ENCODE results near the gene SCARB1. TPM values are rescaled to one million over a fixed set of nuclear protein-coding genes. Genes with fewer than 3 reads are reported as not detected.

SCARB1 gene
- total and polyA plus RNA-seq, 2 of the 13 experiments (the other 11 are each of a cell fraction or from before 2014, with no cell fraction given), result 63.4 to 160 TPM

DNA sequence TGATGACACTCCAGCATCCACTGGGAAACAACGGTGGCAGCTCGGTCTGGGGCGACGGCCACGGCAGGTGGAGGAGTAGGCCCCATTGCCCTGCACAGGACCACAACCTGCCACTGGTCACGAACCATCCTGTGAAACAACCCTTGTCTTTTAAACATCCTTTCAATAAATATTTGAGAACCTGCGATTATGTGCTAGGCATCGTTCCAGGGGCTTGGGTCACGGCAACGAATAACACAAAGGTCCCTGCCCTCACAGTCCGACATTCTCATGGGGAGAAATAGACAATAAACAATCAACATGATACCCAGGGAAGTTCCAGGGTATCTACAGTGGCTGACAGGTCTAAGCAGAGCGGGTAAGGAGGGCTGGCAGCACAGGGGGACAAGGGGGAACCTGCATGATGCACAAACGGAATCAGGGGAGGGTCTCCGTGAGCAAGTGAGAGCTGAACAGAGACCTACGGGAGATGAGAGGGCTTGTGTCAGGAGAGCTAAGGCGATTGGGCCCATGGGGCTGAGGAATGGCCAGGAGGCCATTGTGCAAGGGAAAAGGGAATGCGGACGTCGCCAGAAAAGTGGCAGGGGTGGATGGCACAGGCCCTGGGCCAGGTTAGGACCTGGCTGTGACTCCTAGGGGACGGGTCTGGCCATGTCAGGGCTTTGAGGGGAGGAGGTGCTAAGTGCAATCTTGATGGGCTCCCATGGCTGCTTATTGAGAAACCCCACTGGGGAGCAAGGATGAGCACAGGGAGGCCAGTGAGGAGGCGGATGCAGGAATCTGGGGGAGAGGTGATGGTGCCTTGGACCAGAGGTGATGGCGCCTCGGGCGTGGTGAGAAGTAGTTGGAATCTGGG, 9.7 kb downstream of the SCARB1 start (continued):
- TF ChIP-seq CREB1 (IDR thresholded peaks at IDR 0.05), result no peak
- no peak for TF ChIP-seq CREB1 (CRISPR knock-in tag; IDR thresholded peaks at IDR 0.05)
- no peak for TF ChIP-seq KLF13 (CRISPR knock-in tag; IDR thresholded peaks at IDR 0.05)
- peak; percentile 78 for TF ChIP-seq MED1 (CRISPR knock-in tag; IDR thresholded peaks at IDR 0.05)
- no peak for TF ChIP-seq ZNF367 (CRISPR knock-in tag; IDR thresholded peaks at IDR 0.05; ENCODE audit: borderline replicate concordance)
- TF ChIP-seq IKZF1 (IDR thresholded peaks at IDR 0.05), result no peak
- no peak for TF ChIP-seq ZNF20 (CRISPR knock-in tag; IDR thresholded peaks at IDR 0.05)
- no peak for TF ChIP-seq SMAD1 (CRISPR knock-in tag; IDR thresholded peaks at IDR 0.05; ENCODE audit: borderline replicate concordance, low read depth)
- TF ChIP-seq RBAK (CRISPR knock-in tag; IDR thresholded peaks at IDR 0.05), result no peak
- no peak for TF ChIP-seq MATR3 (CRISPR knock-in tag; IDR thresholded peaks at IDR 0.05)
- TF ChIP-seq CBX2 (IDR thresholded peaks at IDR 0.05; ENCODE audit: low read depth, low read length), result no peak
- TF ChIP-seq CBX2 (CRISPR knock-in tag; IDR thresholded peaks at IDR 0.05; ENCODE audit: low read depth), result no peak
- TF ChIP-seq ZNF724P (CRISPR knock-in tag; IDR thresholded peaks at IDR 0.05; ENCODE audit: borderline replicate concordance), result no peak
- TF ChIP-seq, protein P1, sequence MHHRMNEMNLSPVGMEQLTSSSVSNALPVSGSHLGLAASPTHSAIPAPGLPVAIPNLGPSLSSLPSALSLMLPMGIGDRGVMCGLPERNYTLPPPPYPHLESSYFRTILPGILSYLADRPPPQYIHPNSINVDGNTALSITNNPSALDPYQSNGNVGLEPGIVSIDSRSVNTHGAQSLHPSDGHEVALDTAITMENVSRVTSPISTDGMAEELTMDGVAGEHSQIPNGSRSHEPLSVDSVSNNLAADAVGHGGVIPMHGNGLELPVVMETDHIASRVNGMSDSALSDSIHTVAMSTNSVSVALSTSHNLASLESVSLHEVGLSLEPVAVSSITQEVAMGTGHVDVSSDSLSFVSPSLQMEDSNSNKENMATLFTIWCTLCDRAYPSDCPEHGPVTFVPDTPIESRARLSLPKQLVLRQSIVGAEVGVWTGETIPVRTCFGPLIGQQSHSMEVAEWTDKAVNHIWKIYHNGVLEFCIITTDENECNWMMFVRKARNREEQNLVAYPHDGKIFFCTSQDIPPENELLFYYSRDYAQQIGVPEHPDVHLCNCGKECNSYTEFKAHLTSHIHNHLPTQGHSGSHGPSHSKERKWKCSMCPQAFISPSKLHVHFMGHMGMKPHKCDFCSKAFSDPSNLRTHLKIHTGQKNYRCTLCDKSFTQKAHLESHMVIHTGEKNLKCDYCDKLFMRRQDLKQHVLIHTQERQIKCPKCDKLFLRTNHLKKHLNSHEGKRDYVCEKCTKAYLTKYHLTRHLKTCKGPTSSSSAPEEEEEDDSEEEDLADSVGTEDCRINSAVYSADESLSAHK (CRISPR knock-in tag; IDR thresholded peaks at IDR 0.05; ENCODE audit: borderline replicate concordance), result no peak
- TF ChIP-seq ZKSCAN1 (IDR thresholded peaks at IDR 0.05; ENCODE audit: low read length), result no peak
- TF ChIP-seq MTF1 (CRISPR knock-in tag; IDR thresholded peaks at IDR 0.05), result no peak
- TF ChIP-seq, protein P2, sequence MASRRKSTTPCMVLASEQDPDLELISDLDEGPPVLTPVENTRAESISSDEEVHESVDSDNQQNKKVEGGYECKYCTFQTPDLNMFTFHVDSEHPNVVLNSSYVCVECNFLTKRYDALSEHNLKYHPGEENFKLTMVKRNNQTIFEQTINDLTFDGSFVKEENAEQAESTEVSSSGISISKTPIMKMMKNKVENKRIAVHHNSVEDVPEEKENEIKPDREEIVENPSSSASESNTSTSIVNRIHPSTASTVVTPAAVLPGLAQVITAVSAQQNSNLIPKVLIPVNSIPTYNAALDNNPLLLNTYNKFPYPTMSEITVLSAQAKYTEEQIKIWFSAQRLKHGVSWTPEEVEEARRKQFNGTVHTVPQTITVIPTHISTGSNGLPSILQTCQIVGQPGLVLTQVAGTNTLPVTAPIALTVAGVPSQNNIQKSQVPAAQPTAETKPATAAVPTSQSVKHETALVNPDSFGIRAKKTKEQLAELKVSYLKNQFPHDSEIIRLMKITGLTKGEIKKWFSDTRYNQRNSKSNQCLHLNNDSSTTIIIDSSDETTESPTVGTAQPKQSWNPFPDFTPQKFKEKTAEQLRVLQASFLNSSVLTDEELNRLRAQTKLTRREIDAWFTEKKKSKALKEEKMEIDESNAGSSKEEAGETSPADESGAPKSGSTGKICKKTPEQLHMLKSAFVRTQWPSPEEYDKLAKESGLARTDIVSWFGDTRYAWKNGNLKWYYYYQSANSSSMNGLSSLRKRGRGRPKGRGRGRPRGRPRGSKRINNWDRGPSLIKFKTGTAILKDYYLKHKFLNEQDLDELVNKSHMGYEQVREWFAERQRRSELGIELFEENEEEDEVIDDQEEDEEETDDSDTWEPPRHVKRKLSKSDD (CRISPR knock-in tag; IDR thresholded peaks at IDR 0.05; ENCODE audit: low read depth), result no peak
- TF ChIP-seq RXRB (CRISPR knock-in tag; IDR thresholded peaks at IDR 0.05; ENCODE audit: borderline replicate concordance), result peak; percentile 78
- TF ChIP-seq HOXA9 (CRISPR knock-in tag; IDR thresholded peaks at IDR 0.05; ENCODE audit: borderline replicate concordance), result no peak
- no peak for TF ChIP-seq ZNF790 (CRISPR knock-in tag; IDR thresholded peaks at IDR 0.05; ENCODE audit: borderline replicate concordance)
- no peak for TF ChIP-seq STAT5B (CRISPR knock-in tag; IDR thresholded peaks at IDR 0.05)
- TF ChIP-seq, protein P3, sequence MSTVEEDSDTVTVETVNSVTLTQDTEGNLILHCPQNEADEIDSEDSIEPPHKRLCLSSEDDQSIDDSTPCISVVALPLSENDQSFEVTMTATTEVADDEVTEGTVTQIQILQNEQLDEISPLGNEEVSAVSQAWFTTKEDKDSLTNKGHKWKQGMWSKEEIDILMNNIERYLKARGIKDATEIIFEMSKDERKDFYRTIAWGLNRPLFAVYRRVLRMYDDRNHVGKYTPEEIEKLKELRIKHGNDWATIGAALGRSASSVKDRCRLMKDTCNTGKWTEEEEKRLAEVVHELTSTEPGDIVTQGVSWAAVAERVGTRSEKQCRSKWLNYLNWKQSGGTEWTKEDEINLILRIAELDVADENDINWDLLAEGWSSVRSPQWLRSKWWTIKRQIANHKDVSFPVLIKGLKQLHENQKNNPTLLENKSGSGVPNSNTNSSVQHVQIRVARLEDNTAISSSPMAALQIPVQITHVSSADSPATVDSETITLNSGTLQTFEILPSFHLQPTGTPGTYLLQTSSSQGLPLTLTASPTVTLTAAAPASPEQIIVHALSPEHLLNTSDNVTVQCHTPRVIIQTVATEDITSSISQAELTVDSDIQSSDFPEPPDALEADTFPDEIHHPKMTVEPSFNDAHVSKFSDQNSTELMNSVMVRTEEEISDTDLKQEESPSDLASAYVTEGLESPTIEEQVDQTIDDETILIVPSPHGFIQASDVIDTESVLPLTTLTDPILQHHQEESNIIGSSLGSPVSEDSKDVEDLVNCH (CRISPR knock-in tag; IDR thresholded peaks at IDR 0.05), result no peak
- no peak for TF ChIP-seq DPF2 (CRISPR knock-in tag; IDR thresholded peaks at IDR 0.05; ENCODE audit: borderline replicate concordance, low read depth)
